Endothelial cell of umbilical vein (primary cell): ENCODE data around the gene EXOC3.

ENCODE experiments used
- CTCF ChIP-seq, 2 donors: IDR thresholded peaks; 1 replicate in 1 of 2; 2 replicates in 1 of 2; pipeline ENCODE4 v1.5.1; 2011; ENCODE audit warnings: low read length in 2 of 2, mild to moderate bottlenecking in 2 of 2, moderate library complexity in 2 of 2, control low read depth in 1 of 2, inconsistent platforms in 1 of 2, low read depth in 1 of 2; ENCODE audit not compliant: insufficient read depth in 1 of 2; ENCODE audit errors: extremely low read depth in 1 of 2
- EZH2 ChIP-seq: IDR thresholded peaks from 2 replicates; pipeline ENCODE4 v1.6.1; 2012; ENCODE audit warnings: borderline replicate concordance, low read depth, mild to moderate bottlenecking, moderate library complexity, low read length, inconsistent platforms; ENCODE audit not compliant: severe bottlenecking
- MAX ChIP-seq: IDR thresholded peaks from 2 replicates; pipeline ENCODE4 v1.6.1; 2011; ENCODE audit not compliant: insufficient read depth, insufficient read length
- MYC ChIP-seq: IDR thresholded peaks from one replicate; pipeline ENCODE4 v1.6.1; 2011; ENCODE audit warnings: mild to moderate bottlenecking, low read depth, low read length
- POLR2AphosphoS5 ChIP-seq: IDR thresholded peaks from 2 replicates; pipeline ENCODE4 v1.6.1; 2012; ENCODE audit warnings: low read depth, mild to moderate bottlenecking, control low read depth, low read length, moderate library complexity; ENCODE audit not compliant: insufficient read depth

GRCh38 chr5:453725-454481 is 10.9 kb downstream of the EXOC3 start:
- TF ChIP-seq MYC (no peak), POLR2AphosphoS5 (no peak), CTCF (IDR thresholded peaks at IDR 0.05; ENCODE audit: extremely low read depth in 1 of 2, insufficient read depth in 1 of 2, low read depth in 1 of 2, low read length in 2 of 2) (no peak), MAX (no peak), EZH2 (no peak)
